T-helper 17 cell (primary cell): Measurements from ENCODE around the gene WASHC4. TPM values are rescaled to one million over a fixed set of nuclear protein-coding genes. Genes with fewer than 3 reads are reported as not detected.
A peak's percentile ranks its signal among the peaks of the same experiment; 100 is the strongest.
"Not testable (repeated sequence)": the region's sequence is repeated elsewhere in the genome, so short reads cannot be mapped to it uniquely, and the experiment has no call there.

Experiments used
- ATAC-seq: fragments of 150-1000 bp; cut with Tn5 transposase; 2 replicates; pipeline ENCODE4 v1.10.0; 2021; ENCODE audit warnings: mild to moderate bottlenecking, moderate library complexity
- DNase-seq, 3 donors: peaks; one replicate each; pipeline versions ENCODE4 v3.0.0 to v3.0.0-alpha.2; 2020 to 2021
- H3K9me3 ChIP-seq: one replicate; pipeline ENCODE4 v1.7.0; 2013; ENCODE audit warnings: low read length, mild to moderate bottlenecking; ENCODE audit not compliant: control insufficient read depth, poor library complexity, severe bottlenecking
- H3K27ac Mint-ChIP-seq: one replicate; pipeline ENCODE4 v1.8.0; 2022; ENCODE audit warnings: mild to moderate bottlenecking, moderate library complexity, mixed read lengths
- H3K27me3 Mint-ChIP-seq: one replicate; pipeline ENCODE4 v1.8.0; 2022; ENCODE audit warnings: mixed read lengths
- H3K36me3 Mint-ChIP-seq: one replicate; pipeline ENCODE4 v1.8.0; 2022; ENCODE audit warnings: low read depth, mixed read lengths
- H3K4me1 Mint-ChIP-seq: one replicate; pipeline ENCODE4 v1.8.0; 2022; ENCODE audit warnings: mild to moderate bottlenecking, mixed read lengths
- H3K4me3 Mint-ChIP-seq: one replicate; pipeline ENCODE4 v1.8.0; 2022; ENCODE audit warnings: mild to moderate bottlenecking, moderate library complexity, mixed read lengths
- total RNA-seq, 4 donors: library from RNA in 2 of 4; stranded (reverse) in 2 of 4; gene quantifications; one replicate each; pipeline ENCODE4 v1.2.3 and lab custom pipeline; 2022 to 2026

Gene WASHC4
- total RNA-seq, 2 donors from 2014 or later, result 38.5 to 45.3 TPM

GRCh38 chr12:105157606-105158005, 50.1 kb downstream of the WASHC4 start:
- H3K9me3 ChIP-seq, result no peaks in the 10 kb centered on the region
- Mint-ChIP-seq H3K27ac (no peak overlapping the region), H3K27me3 (no peaks in the 10 kb centered on the region), H3K36me3 (peaks cover 13% of the 10 kb centered on the region), H3K4me3 (no peak overlapping the region), H3K4me1 (peaks cover 14% of the 10 kb centered on the region)
- no peak for ATAC-seq
- no peak for DNase-seq

GRCh38 chr12:105158876-105159275, 51.3 kb downstream of the WASHC4 start:
- peak overlapping the region; percentile 83 for H3K27ac Mint-ChIP-seq
- peaks cover 13% of the 10 kb centered on the region for H3K36me3 Mint-ChIP-seq
- no peak overlapping the region for H3K4me3 Mint-ChIP-seq
- ATAC-seq, result no peak
- no peak for DNase-seq
- H3K27me3 Mint-ChIP-seq, result no peaks in the 10 kb centered on the region
- H3K9me3 ChIP-seq, result no peaks in the 10 kb centered on the region
- H3K4me1 Mint-ChIP-seq, result peaks cover 14% of the 10 kb centered on the region

GRCh38 chr12:105162174-105162573, 54.6 kb downstream of the WASHC4 start:
- no peak overlapping the region for H3K27ac Mint-ChIP-seq
- no peaks in the 10 kb centered on the region for H3K27me3 Mint-ChIP-seq
- no peak overlapping the region for H3K4me3 Mint-ChIP-seq
- no peaks in the 10 kb centered on the region for H3K9me3 ChIP-seq
- peaks cover 5% of the 10 kb centered on the region for H3K4me1 Mint-ChIP-seq
- H3K36me3 Mint-ChIP-seq, result peaks cover 7% of the 10 kb centered on the region
- DNase-seq (no peak), ATAC-seq (no peak)

- ATAC-seq, result no peak
- Mint-ChIP-seq H3K27me3 (no peaks in the 10 kb centered on the region), H3K4me1 (peaks cover 5% of the 10 kb centered on the region), H3K36me3 (peaks cover 7% of the 10 kb centered on the region), H3K4me3 (no peak overlapping the region), H3K27ac (no peak overlapping the region)
- DNase-seq, result no peak
- H3K9me3 ChIP-seq, result no peaks in the 10 kb centered on the region
Observed at GRCh38 chr12:105164068-105164467, 56.5 kb downstream of the WASHC4 start.

GRCh38 chr12:105166736-105167135, 59.2 kb downstream of the WASHC4 start:
- no peak overlapping the region for H3K27ac Mint-ChIP-seq
- H3K4me1 Mint-ChIP-seq, result no peaks in the 10 kb centered on the region
- DNase-seq (no peak), ATAC-seq (no peak)
- H3K9me3 ChIP-seq, result no peaks in the 10 kb centered on the region
- no peak overlapping the region for H3K4me3 Mint-ChIP-seq
- H3K36me3 Mint-ChIP-seq, result peaks cover 2% of the 10 kb centered on the region
- no peaks in the 10 kb centered on the region for H3K27me3 Mint-ChIP-seq

GRCh38 chr12:105167346-105167745, 59.8 kb downstream of the WASHC4 start:
- Mint-ChIP-seq H3K27ac (no peak overlapping the region), H3K36me3 (peaks cover 3% of the 10 kb centered on the region), H3K27me3 (no peaks in the 10 kb centered on the region), H3K4me3 (no peak overlapping the region), H3K4me1 (no peaks in the 10 kb centered on the region)
- ATAC-seq (no peak), DNase-seq (no peak)
- H3K9me3 ChIP-seq, result no peaks in the 10 kb centered on the region

- H3K9me3 ChIP-seq, result no peaks in the 10 kb centered on the region
- Mint-ChIP-seq H3K4me3 (no peak overlapping the region), H3K27me3 (no peaks in the 10 kb centered on the region), H3K27ac (no peak overlapping the region), H3K4me1 (no peaks in the 10 kb centered on the region), H3K36me3 (peaks cover 5% of the 10 kb centered on the region)
- no peak for DNase-seq
- ATAC-seq, result no peak
Observed at GRCh38 chr12:105168006-105168405, 60.5 kb downstream of the WASHC4 start.

GRCh38 chr12:105170139-105170538, 62.6 kb downstream of the WASHC4 start:
- H3K4me1 Mint-ChIP-seq, result no peaks in the 10 kb centered on the region
- DNase-seq (no peak), ATAC-seq (no peak)
- peaks cover 3% of the 10 kb centered on the region for H3K36me3 Mint-ChIP-seq
- no peak overlapping the region for H3K4me3 Mint-ChIP-seq
- no peaks in the 10 kb centered on the region for H3K27me3 Mint-ChIP-seq
- no peaks in the 10 kb centered on the region for H3K9me3 ChIP-seq
- peak overlapping the region; percentile 49 for H3K27ac Mint-ChIP-seq

GRCh38 chr12:105171691-105172436, 64.3 kb downstream of the WASHC4 start:
- no peaks in the 10 kb centered on the region for H3K27me3 Mint-ChIP-seq
- peaks cover 2% of the 10 kb centered on the region for H3K4me1 Mint-ChIP-seq
- H3K9me3 ChIP-seq, result no peaks in the 10 kb centered on the region
- H3K36me3 Mint-ChIP-seq, result peaks cover 3% of the 10 kb centered on the region
- DNase-seq (no peak), ATAC-seq (no peak)
- H3K27ac Mint-ChIP-seq, result peak overlapping the region; percentile 57
- no peak overlapping the region for H3K4me3 Mint-ChIP-seq

- H3K36me3 Mint-ChIP-seq, result peaks cover 3% of the 10 kb centered on the region
- H3K4me3 Mint-ChIP-seq, result no peak overlapping the region
- H3K27ac Mint-ChIP-seq, result no peak overlapping the region
Observed at GRCh38 chr12:105175397-105175990, 68.0 kb downstream of the WASHC4 start.

GRCh38 chr12:105177208-105177607, 69.7 kb downstream of the WASHC4 start:
- Mint-ChIP-seq H3K4me1 (peaks cover 6% of the 10 kb centered on the region), H3K4me3 (no peak overlapping the region), H3K27ac (no peak overlapping the region), H3K36me3 (peaks cover 5% of the 10 kb centered on the region), H3K27me3 (no peaks in the 10 kb centered on the region)
- H3K9me3 ChIP-seq, result no peaks in the 10 kb centered on the region
- no peak for ATAC-seq
- no peak for DNase-seq

More at GRCh38 chr12:105175397-105175990, 68.0 kb downstream of the WASHC4 start:
- ATAC-seq (no peak), DNase-seq (no peak)
- Mint-ChIP-seq H3K27me3 (no peaks in the 10 kb centered on the region), H3K4me1 (peaks cover 3% of the 10 kb centered on the region)
- no peaks in the 10 kb centered on the region for H3K9me3 ChIP-seq

GRCh38 chr12:105179114-105179513, 71.6 kb downstream of the WASHC4 start:
- H3K27ac Mint-ChIP-seq, H3K36me3 Mint-ChIP-seq, H3K4me3 Mint-ChIP-seq, H3K9me3 ChIP-seq, ATAC-seq, H3K27me3 Mint-ChIP-seq, DNase-seq, H3K4me1 Mint-ChIP-seq: not testable (repeated sequence)

GRCh38 chr12:105183406-105183805, 75.9 kb downstream of the WASHC4 start:
- not testable (repeated sequence) for H3K9me3 ChIP-seq, ATAC-seq, H3K4me1 Mint-ChIP-seq, H3K27me3 Mint-ChIP-seq, H3K4me3 Mint-ChIP-seq, H3K36me3 Mint-ChIP-seq, DNase-seq, H3K27ac Mint-ChIP-seq

GRCh38 chr12:105183976-105184375, 76.4 kb downstream of the WASHC4 start:
- peaks cover 10% of the 10 kb centered on the region for H3K36me3 Mint-ChIP-seq
- DNase-seq, H3K27ac Mint-ChIP-seq, H3K4me1 Mint-ChIP-seq, H3K27me3 Mint-ChIP-seq, H3K9me3 ChIP-seq, H3K4me3 Mint-ChIP-seq, ATAC-seq: not testable (repeated sequence)
